H9 (cell line): ENCODE data around the gene OTUB1. TPM values are rescaled to one million over a fixed set of nuclear protein-coding genes. Genes with fewer than 3 reads are reported as not detected.

Experiments used
- DNase-seq: peaks from one replicate; pipeline ENCODE4 v3.0.0-alpha.2; 2017
- H2AFZ ChIP-seq: one replicate; pipeline ENCODE4 v1.6.1; 2013; ENCODE audit warnings: mild to moderate bottlenecking, low read length, control low read depth, moderate library complexity
- H2AK5ac ChIP-seq: 2 replicates; pipeline ENCODE4 v1.6.1; 2013; ENCODE audit warnings: low read length, control low read depth, mixed read lengths; ENCODE audit not compliant: insufficient read length
- H2BK120ac ChIP-seq: one replicate; pipeline ENCODE4 v1.6.1; 2013; ENCODE audit warnings: low read depth, mild to moderate bottlenecking, low read length, control low read depth, inconsistent platforms; ENCODE audit not compliant: poor library complexity, severe bottlenecking
- H2BK12ac ChIP-seq: 2 replicates; pipeline ENCODE4 v1.6.1; 2013; ENCODE audit warnings: low read length, control low read depth, mixed read lengths, low read depth; ENCODE audit not compliant: insufficient read length
- H2BK15ac ChIP-seq: 2 replicates; pipeline ENCODE4 v1.6.1; 2013; ENCODE audit warnings: low read depth, low read length, control low read depth
- H2BK20ac ChIP-seq: one replicate; pipeline ENCODE4 v1.6.1; 2013; ENCODE audit warnings: low read depth, mild to moderate bottlenecking, low read length, control low read depth, inconsistent platforms; ENCODE audit not compliant: poor library complexity, severe bottlenecking
- H2BK5ac ChIP-seq: 2 replicates; pipeline ENCODE4 v1.6.1; 2013; ENCODE audit warnings: low read length, control low read depth, mixed read lengths; ENCODE audit not compliant: insufficient read length
- H3K14ac ChIP-seq: 2 replicates; pipeline ENCODE4 v1.6.1; 2013; ENCODE audit warnings: low read length, control low read depth; ENCODE audit not compliant: insufficient read depth
- H3K18ac ChIP-seq: 2 replicates; pipeline ENCODE4 v1.6.1; 2013; ENCODE audit warnings: low read depth, mild to moderate bottlenecking, mixed read lengths, low read length, control low read depth; ENCODE audit not compliant: insufficient read length
- H3K23ac ChIP-seq: 2 replicates; pipeline ENCODE4 v1.6.1; 2013; ENCODE audit warnings: low read length, control low read depth, mixed read lengths, low read depth; ENCODE audit not compliant: insufficient read length
- H3K23me2 ChIP-seq: 2 replicates; pipeline ENCODE4 v1.6.1; 2013; ENCODE audit warnings: low read depth, mild to moderate bottlenecking, mixed read lengths, low read length, control low read depth; ENCODE audit not compliant: insufficient read length, poor library complexity, severe bottlenecking
- H3K27ac ChIP-seq: 2 replicates; pipeline ENCODE4 v1.5.1; 2013; ENCODE audit warnings: low read length, control low read depth, mixed read lengths, low read depth; ENCODE audit not compliant: insufficient read length
- H3K27me3 ChIP-seq: 2 replicates; pipeline ENCODE4 v1.6.1; 2013; ENCODE audit warnings: low read length, control low read depth, inconsistent platforms; ENCODE audit not compliant: insufficient read depth
- H3K4ac ChIP-seq: 2 replicates; pipeline ENCODE4 v1.6.1; 2013; ENCODE audit warnings: low read depth, mild to moderate bottlenecking, control low read depth, inconsistent platforms, low read length, moderate library complexity
- H3K4me1 ChIP-seq: 2 replicates; pipeline ENCODE4 v1.6.1; 2013; ENCODE audit warnings: low read length, control low read depth, inconsistent platforms; ENCODE audit not compliant: insufficient read depth
- H3K4me2 ChIP-seq: 2 replicates; pipeline ENCODE4 v1.6.1; 2013; ENCODE audit warnings: low read length, control low read depth, mixed read lengths; ENCODE audit not compliant: insufficient read length, insufficient read depth
- H3K56ac ChIP-seq: 2 replicates; pipeline ENCODE4 v1.6.1; 2013; ENCODE audit warnings: low read depth, mild to moderate bottlenecking, mixed read lengths, low read length, control low read depth; ENCODE audit not compliant: insufficient read length
- H3K79me1 ChIP-seq: 2 replicates; pipeline ENCODE4 v1.6.1; 2013; ENCODE audit warnings: low read depth, mild to moderate bottlenecking, moderate library complexity, low read length, control low read depth, inconsistent platforms; ENCODE audit not compliant: insufficient read depth, poor library complexity, severe bottlenecking
- H3K79me2 ChIP-seq: 2 replicates; pipeline ENCODE4 v1.6.1; 2013; ENCODE audit warnings: low read length, control low read depth, inconsistent platforms; ENCODE audit not compliant: insufficient read depth
- H3K9ac ChIP-seq: 2 replicates; pipeline ENCODE4 v1.6.1; 2013; ENCODE audit warnings: low read length, control low read depth, mixed read lengths; ENCODE audit not compliant: insufficient read length; ENCODE audit errors: extremely low read depth
- H3K9me3 ChIP-seq: one replicate; pipeline ENCODE4 v1.6.1; 2013; ENCODE audit warnings: low read depth, low read length, inconsistent platforms; ENCODE audit not compliant: control insufficient read depth
- H3T11ph ChIP-seq: one replicate; pipeline ENCODE4 v1.6.1; 2013; ENCODE audit warnings: mild to moderate bottlenecking, low read length, control low read depth, inconsistent platforms
- H4K20me1 ChIP-seq: one replicate; pipeline ENCODE4 v1.6.1; 2013; ENCODE audit not compliant: control insufficient read depth, insufficient read length, insufficient read depth
- H4K5ac ChIP-seq: 2 replicates; pipeline ENCODE4 v1.6.1; 2013; ENCODE audit warnings: low read depth, mild to moderate bottlenecking, mixed read lengths, low read length, control low read depth; ENCODE audit not compliant: insufficient read length
- H4K8ac ChIP-seq: replicated peaks from 2 replicates; pipeline ENCODE4 v1.6.1; 2013; ENCODE audit warnings: low read length, control low read depth, mixed read lengths, low read depth; ENCODE audit not compliant: insufficient read length
- H4K91ac ChIP-seq: 2 replicates; pipeline ENCODE4 v1.6.1; 2013; ENCODE audit warnings: low read depth, mild to moderate bottlenecking, moderate library complexity, mixed read lengths, low read length, control low read depth; ENCODE audit not compliant: insufficient read length
- H3K27ac Mint-ChIP-seq, 3 experiments: 2 replicates in 2 of 3; 3 replicates in 1 of 3; pipeline ENCODE4 v1.8.0; 2020 to 2021; ENCODE audit warnings: mixed read lengths in 3 of 3, mild to moderate bottlenecking in 1 of 3, moderate library complexity in 1 of 3
- H3K27me3 Mint-ChIP-seq: 2 replicates; pipeline ENCODE4 v1.8.0; 2021; ENCODE audit warnings: low read depth, mild to moderate bottlenecking, moderate library complexity, mixed read lengths
- H3K36me3 Mint-ChIP-seq, 3 experiments: 2 replicates in 2 of 3; 3 replicates in 1 of 3; pipeline ENCODE4 v1.8.0; 2020 to 2021; ENCODE audit warnings: low read depth in 3 of 3, mixed read lengths in 3 of 3; ENCODE audit not compliant: insufficient read depth in 1 of 3
- H3K4me1 Mint-ChIP-seq, 2 experiments: 2 replicates each; pipeline ENCODE4 v1.8.0; 2020; ENCODE audit warnings: mixed read lengths in 2 of 2
- H3K4me3 Mint-ChIP-seq, 2 experiments: 2 replicates in 1 of 2; 3 replicates in 1 of 2; pipeline ENCODE4 v1.8.0; 2020 to 2021; ENCODE audit warnings: mild to moderate bottlenecking in 2 of 2, mixed read lengths in 2 of 2, moderate library complexity in 1 of 2
- H3K9me3 Mint-ChIP-seq, 2 experiments: 2 replicates in 1 of 2; 3 replicates in 1 of 2; pipeline ENCODE4 v1.8.0; 2020; ENCODE audit warnings: mild to moderate bottlenecking in 2 of 2, mixed read lengths in 2 of 2, moderate library complexity in 1 of 2
- CTCF ChIP-seq: fragments of 200-600 bp; sonication (generic); conservative IDR thresholded peaks from 3 replicates; pipeline ENCODE4 v1.8.0; 2021; ENCODE audit warnings: antibody characterized with exemption, mild to moderate bottlenecking
- WGBS: extraction: QIAGEN DNeasy Blood & Tissue Kit; methylation state at CpG from one replicate; pipeline ENCODE4 v1.1.7; 2013; ENCODE audit warnings: missing lambda C conversion rate, low lambda C conversion rate, mixed read lengths; ENCODE audit not compliant: insufficient read length; ENCODE audit errors: extremely low coverage; 5-methylcytosine and 5-hydroxymethylcytosine counted together
- total RNA-seq: library from RNA; stranded (reverse); gene quantifications from 2 replicates; pipeline ENCODE4 v1.2.1, GENCODE V29; 2021

OTUB1 gene
- total RNA-seq, 1 experiment from 2014 or later: 114 TPM

GRCh38 chr11:64008914-64009633, 22.8 kb downstream of the OTUB1 start:
- no peaks in the 10 kb centered on the region for H4K20me1 ChIP-seq
- no peaks in the 10 kb centered on the region for H3K4me1 ChIP-seq
- H2BK5ac ChIP-seq: no peak overlapping the region
- no peak overlapping the region for H2BK120ac ChIP-seq
- H4K8ac ChIP-seq: no peak overlapping the region
- no peak overlapping the region for H3K27ac ChIP-seq
- H3K27me3 ChIP-seq: peaks cover 32% of the 10 kb centered on the region; the same call in 1 of the 2 replicates
- H3K36me3 Mint-ChIP-seq: peaks cover 2 to 10% (median 4%) of the 10 kb centered on the region in 3 experiments; a peak in 5 of 7 replicates
- H2BK12ac ChIP-seq: no peak overlapping the region
- H3K4me1 Mint-ChIP-seq: peaks cover 14 to 22% of the 10 kb centered on the region in 2 experiments
- no peak overlapping the region for H3K23ac ChIP-seq
- H3K14ac ChIP-seq: no peak overlapping the region
- H3K27me3 Mint-ChIP-seq: peaks cover 93% of the 10 kb centered on the region
- no peak for DNase-seq
- H4K5ac ChIP-seq: no peak overlapping the region
- H3K27ac Mint-ChIP-seq: no peak overlapping the region
- no peak overlapping the region for H2BK15ac ChIP-seq
- no peak overlapping the region for H3K9ac ChIP-seq
- no peak overlapping the region for H2AFZ ChIP-seq
- peaks cover 9 to 14% of the 10 kb centered on the region in 2 experiments; a peak in 3 of 5 replicates for H3K9me3 Mint-ChIP-seq
- WGBS: no CpG with 5 or more reads among the region's 18 CpGs
- no peaks in the 10 kb centered on the region for H3K79me1 ChIP-seq
- H2BK20ac ChIP-seq: no peak overlapping the region
- H3K56ac ChIP-seq: no peak overlapping the region
- H3K79me2 ChIP-seq: no peaks in the 10 kb centered on the region
- no peak overlapping the region for H3K4me2 ChIP-seq
- no peak overlapping the region for H3K18ac ChIP-seq
- no peaks in the 10 kb centered on the region for H3K9me3 ChIP-seq
- no peak overlapping the region for H3K4ac ChIP-seq
- peaks cover 11% of the 10 kb centered on the region for H3K23me2 ChIP-seq
- H3T11ph ChIP-seq: no peak overlapping the region
- H3K4me3 Mint-ChIP-seq: no peak overlapping the region
- H4K91ac ChIP-seq: no peak overlapping the region
- H2AK5ac ChIP-seq: no peak overlapping the region
- TF ChIP-seq CTCF: peak; percentile 36; the same call in 2 of the 3 replicates
